DND-41 (cell line): ENCODE measurements around the gene NUDT3.

Source experiments
- EZH2 ChIP-seq: IDR thresholded peaks from 3 replicates; pipeline ENCODE4 v1.6.1; 2012; ENCODE audit warnings: borderline replicate concordance, low read depth, mild to moderate bottlenecking, moderate library complexity, low read length, inconsistent platforms; ENCODE audit not compliant: severe bottlenecking
- TF ChIP-seq, protein P1 (sequence below): IDR thresholded peaks from 2 replicates; pipeline ENCODE4 v1.5.1; 2012; ENCODE audit warnings: borderline replicate concordance, low read length, moderate library complexity, mild to moderate bottlenecking; ENCODE audit not compliant: poor library complexity, severe bottlenecking; ENCODE audit errors: extremely low read depth

DNA sequence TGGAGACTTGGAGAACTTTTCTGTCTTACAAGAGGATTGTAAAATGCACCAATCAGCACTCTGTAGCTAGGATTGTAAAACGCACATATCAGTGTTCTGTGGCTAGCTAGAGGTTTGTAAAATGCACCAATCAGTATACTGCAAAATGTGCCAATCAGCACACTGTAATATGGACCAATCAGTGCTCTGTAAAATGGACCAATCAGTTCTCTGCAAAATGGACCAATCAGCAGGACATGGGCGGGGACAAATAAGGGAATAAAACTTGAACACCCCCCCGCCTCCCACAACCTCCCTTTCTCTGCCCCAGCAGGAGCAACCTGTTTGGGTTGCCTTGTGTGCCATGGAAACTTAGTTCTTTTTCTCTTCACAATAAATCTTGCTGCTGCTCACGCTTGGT is 46.2 kb upstream of the NUDT3 start:
- TF ChIP-seq, protein P1, sequence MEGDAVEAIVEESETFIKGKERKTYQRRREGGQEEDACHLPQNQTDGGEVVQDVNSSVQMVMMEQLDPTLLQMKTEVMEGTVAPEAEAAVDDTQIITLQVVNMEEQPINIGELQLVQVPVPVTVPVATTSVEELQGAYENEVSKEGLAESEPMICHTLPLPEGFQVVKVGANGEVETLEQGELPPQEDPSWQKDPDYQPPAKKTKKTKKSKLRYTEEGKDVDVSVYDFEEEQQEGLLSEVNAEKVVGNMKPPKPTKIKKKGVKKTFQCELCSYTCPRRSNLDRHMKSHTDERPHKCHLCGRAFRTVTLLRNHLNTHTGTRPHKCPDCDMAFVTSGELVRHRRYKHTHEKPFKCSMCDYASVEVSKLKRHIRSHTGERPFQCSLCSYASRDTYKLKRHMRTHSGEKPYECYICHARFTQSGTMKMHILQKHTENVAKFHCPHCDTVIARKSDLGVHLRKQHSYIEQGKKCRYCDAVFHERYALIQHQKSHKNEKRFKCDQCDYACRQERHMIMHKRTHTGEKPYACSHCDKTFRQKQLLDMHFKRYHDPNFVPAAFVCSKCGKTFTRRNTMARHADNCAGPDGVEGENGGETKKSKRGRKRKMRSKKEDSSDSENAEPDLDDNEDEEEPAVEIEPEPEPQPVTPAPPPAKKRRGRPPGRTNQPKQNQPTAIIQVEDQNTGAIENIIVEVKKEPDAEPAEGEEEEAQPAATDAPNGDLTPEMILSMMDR: no peak
- no peak for TF ChIP-seq EZH2
